GM10266 (cell line): ENCODE measurements around the gene NUP35.

ENCODE experiments used
- DNase-seq: peaks from one replicate; pipeline ENCODE4 v3.0.0; 2012; ENCODE audit errors: extremely low spot score
- TF ChIP-seq, protein P1 (sequence below): IDR thresholded peaks from 2 replicates; pipeline ENCODE4 v1.5.1; 2012; ENCODE audit warnings: mild to moderate bottlenecking, low read depth; ENCODE audit not compliant: control insufficient read depth, insufficient read depth; ENCODE audit errors: missing control alignments

Gene NUP35

DNA sequence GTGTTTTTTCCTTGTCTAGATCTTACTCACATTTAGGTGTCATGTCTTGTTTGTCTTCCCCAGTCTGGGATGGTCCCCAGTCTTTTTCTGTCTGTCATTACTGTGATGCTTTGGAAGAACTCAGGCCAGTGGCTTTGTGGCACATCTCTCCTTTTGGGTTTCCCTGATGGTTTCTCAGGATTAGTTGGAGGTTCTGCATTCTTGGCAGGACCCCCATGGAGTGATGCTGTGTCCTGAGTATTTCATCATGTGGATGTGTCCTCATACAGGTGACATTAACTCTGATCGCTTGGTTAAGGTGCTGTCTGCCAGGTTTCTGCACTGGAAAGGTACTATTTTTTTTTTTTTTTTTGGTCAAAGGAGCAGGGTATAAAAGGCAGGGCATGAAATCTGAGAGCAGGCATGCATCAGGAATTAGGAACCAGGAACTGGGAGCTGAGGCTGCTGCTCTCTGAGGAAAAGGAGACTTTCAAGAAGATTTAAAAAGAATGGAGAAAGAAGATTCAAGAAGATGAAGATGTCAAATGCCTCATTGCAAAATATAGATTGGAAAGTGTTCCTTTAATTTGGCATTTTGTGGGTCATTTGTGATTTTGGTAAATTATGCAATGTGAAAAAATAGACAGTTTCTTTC is 85.3 kb downstream of the NUP35 start:
- TF ChIP-seq, protein P1, sequence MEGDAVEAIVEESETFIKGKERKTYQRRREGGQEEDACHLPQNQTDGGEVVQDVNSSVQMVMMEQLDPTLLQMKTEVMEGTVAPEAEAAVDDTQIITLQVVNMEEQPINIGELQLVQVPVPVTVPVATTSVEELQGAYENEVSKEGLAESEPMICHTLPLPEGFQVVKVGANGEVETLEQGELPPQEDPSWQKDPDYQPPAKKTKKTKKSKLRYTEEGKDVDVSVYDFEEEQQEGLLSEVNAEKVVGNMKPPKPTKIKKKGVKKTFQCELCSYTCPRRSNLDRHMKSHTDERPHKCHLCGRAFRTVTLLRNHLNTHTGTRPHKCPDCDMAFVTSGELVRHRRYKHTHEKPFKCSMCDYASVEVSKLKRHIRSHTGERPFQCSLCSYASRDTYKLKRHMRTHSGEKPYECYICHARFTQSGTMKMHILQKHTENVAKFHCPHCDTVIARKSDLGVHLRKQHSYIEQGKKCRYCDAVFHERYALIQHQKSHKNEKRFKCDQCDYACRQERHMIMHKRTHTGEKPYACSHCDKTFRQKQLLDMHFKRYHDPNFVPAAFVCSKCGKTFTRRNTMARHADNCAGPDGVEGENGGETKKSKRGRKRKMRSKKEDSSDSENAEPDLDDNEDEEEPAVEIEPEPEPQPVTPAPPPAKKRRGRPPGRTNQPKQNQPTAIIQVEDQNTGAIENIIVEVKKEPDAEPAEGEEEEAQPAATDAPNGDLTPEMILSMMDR, result no peak
- no peak for DNase-seq
